Activated naive CD4-positive, alpha-beta T cell treated with anti-CD3 and anti-CD28 coated beads, Interleukin-2, amount 50 U/mL, for 16 hours (primary cell): ENCODE measurements around the gene TMEM132D.

Source experiments
- DNase-seq: peaks from one replicate; pipeline ENCODE4 v3.0.0-alpha.2; 2020

Gene TMEM132D

GRCh38 chr12:129312048-129312447, 591.8 kb downstream of the TMEM132D start:
- no peak for DNase-seq

GRCh38 chr12:129310346-129310745, 593.5 kb downstream of the TMEM132D start:
- DNase-seq = no peak

- no peak for DNase-seq
Observed at GRCh38 chr12:129305851-129306250, 598.0 kb downstream of the TMEM132D start.

DNA sequence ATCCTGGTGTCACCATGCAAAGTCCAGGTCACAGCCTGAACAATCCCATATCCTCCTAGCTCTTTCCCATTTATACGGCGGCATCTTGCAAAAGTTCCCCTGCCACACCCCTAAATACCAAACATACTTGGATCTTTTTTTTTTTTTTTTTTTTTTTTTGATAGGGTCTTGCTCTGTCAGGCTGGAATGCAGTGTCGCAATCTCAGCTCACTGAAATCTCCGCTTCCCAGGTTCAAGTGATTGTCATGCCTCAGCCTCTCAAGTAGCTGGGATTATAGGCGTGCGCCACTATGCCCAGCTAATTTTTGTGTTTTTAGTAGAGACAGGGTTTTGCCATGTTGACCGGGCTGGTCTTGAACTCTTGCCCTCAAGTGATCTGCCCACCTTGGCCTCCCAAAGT, 599.3 kb downstream of the TMEM132D start:
- DNase-seq = no peak

DNA sequence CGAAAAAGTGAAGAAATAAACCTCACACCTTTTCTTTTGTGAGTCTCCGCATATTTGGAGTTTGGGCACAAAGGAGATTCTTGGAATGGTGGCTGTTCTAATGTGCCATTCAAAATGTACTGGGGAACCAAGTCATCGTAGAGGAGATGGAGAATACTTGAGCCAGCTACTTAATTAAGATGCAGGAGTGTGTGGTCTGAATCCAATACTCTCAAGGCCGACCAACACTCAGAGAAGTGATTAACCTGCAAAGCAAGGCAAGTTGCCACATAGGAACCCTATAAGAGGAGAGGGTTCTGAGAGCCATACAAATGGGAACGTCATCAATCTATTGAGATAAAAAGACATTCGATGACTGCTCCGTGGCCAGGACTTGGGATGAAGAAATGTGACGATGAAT, 603.8 kb downstream of the TMEM132D start:
- DNase-seq = no peak

DNA sequence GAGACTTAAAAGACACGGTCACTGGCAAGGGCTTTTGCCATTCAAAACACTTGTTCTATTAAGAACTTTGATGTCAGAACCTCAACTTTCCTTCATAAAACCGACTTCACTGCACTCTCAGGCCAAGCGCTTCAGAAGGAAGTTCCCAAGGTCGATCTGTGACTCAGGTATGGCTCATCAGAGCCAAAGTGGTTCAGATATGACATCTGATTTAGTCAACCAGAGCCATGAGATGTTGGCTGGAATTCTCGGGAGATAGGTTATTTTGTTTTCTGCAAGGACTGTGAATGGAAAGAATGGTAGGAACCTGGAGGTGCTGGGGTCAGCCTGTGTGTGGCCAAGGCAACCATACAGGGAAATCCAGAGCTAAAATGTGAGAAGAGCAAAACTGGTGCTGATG, 604.9 kb downstream of the TMEM132D start:
- no peak for DNase-seq

- DNase-seq = no peak
Observed at GRCh38 chr12:129296671-129297070, 607.2 kb downstream of the TMEM132D start.

- no peak for DNase-seq
Observed at GRCh38 chr12:129294868-129295267, 609.0 kb downstream of the TMEM132D start.

- DNase-seq = no peak
Observed at GRCh38 chr12:129279771-129280170, 624.1 kb downstream of the TMEM132D start.

DNA sequence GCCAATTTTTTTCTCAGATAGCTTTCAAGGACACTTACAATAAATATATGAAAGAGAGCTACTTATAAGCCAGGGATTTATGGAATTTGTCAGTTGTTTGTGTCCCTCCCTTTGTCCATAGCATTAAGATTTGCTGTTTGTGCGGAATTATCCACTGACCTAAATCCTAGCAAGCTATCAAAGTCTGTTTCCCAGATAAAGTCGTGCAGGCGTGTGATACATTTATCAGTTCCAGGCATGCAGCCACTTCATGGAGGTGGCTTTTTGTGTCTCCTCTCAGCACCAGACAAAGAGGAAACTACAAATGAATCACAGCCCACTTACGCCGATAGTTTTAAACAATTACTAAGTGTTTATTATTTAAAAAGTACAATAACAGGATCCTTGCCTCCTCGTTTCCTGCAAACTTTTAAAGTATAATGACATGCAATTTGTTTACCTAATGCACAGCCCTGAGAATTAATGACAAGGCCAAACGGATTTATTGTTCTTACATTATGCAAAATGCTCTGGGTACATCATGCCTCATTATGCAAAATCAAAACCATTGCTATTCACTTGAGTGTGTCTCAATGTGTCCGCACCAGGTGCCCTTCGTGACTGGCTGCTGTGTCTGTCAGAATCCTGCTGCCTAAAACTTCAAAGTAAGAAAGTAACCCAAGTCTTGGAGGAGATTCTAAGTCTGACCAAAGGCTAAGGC, 627.3 kb downstream of the TMEM132D start:
- DNase-seq = no peak

GRCh38 chr12:129269756-129270495, 633.9 kb downstream of the TMEM132D start:
- no peak for DNase-seq

DNA sequence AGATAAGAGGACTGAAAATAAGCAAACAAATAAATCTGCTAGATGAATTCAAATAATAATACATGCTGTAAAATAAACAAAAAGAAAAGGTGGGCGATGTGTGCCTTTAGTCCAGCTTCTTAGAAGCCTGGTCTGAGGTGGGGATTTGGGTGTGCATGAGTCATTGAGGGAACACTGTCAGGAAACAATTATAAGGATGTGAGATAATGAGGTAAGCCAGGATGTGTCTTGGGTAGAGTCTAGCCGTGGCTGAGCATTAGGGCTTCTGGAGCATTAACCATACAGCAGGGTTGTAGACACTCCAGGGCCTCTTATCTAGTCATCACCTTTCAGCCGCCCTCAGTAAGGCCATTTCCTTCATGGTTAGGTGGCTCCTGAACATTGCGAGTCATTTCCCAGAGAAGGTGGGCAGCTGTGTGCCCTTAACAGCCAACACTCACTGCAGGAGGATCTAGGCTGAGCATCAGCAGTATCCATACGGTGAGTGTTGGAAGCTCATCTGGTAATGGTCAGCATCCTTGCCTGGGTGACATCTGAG, 645.0 kb downstream of the TMEM132D start:
- DNase-seq = no peak

DNA sequence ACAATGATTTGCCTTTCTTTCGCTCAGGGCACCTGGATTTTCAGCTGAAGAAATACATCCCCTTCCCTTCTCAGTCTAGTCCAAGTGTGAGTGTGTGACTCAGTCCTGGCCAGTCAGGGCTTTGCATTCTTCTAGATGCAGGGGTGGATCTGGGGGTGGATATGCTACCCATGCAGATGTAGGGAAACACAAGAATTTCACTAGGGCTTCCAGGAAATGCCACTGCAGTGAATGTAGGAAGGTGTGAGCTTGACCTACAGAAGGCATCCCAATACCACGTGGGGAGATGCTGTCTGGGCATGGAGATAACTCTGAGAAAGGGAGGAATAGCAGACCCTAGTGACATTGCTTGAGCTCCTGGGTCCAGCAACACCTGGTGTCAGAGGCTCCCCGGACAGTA, 646.3 kb downstream of the TMEM132D start:
- DNase-seq = no peak

DNA sequence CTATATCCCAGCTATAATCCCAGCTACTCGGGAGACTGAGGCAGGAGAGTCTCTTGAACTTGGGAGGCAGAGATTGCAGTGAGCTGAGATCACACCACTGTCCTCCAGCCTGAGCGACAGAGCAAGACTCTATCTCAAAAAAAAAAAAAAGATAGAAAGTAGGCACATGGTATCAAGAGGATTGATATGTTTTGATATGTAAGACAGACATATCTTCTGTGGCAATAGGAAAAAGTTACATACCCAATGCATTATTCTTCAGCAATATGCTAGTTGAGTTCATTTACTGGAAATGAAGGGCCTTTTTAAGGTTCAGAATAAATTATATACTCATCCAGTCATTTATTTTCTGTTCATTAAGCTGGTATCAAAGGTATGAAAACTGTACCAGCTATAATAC, 657.2 kb downstream of the TMEM132D start:
- DNase-seq = no peak

DNA sequence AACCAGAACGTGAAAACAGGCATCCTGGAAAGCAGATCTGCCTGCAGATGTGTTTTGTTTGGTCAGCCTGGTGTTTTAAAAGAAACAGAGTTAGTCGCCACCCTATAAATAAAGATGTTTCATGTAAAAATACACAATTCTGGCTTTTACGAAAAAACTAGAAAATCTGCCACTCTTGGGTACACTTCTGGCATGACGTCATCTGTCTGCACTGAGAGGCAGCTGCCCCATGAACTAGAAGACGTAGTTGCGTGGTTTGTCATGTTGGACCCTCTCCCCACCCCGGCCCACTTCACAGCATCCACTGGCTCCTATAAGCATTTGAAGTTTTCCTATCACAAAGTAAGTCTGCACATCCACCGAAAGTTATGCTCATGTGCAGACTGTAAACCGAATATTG, 658.1 kb downstream of the TMEM132D start:
- no peak for DNase-seq

DNA sequence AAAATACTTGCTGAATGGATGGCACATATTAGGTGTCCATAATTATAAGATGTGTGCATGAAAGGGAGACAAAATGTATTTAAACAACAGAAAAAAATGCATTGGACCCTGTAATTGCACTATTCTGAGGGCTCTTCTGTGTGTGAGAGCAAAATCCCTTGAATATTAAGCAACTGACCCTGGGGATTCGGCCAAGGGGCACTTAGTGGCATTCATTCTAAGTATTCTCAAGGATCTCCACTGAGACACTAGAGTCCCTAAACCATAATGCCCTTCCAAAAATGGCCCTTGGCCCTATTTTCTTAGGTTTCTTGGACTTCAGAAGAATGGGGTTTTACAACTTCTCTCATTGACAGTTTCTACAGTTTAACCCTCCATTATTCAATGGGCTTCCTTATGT, 662.0 kb downstream of the TMEM132D start:
- DNase-seq = no peak

GRCh38 chr12:129237881-129238280, 665.9 kb downstream of the TMEM132D start:
- DNase-seq = no peak

DNA sequence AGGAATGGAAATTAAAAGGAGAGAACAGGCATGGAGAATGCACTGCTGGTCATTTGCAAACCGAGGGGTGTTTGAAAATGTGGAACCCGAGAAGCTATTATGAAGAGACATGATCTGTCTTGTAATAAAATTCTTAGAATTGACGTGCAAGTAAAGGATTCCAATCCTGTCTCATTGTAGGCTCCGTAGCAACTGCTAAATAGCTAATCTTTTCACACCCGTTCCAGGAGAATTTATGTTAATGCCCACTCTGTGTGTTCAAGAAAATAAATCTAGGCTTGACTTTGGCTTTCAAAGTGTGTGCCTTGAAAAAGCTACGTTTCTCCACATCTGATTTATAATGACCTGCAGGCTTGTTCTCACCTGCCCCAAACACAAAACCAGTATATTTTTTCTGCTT, 669.6 kb downstream of the TMEM132D start:
- DNase-seq = no peak

- DNase-seq = no peak
Observed at GRCh38 chr12:129231491-129231890, 672.3 kb downstream of the TMEM132D start.

DNA sequence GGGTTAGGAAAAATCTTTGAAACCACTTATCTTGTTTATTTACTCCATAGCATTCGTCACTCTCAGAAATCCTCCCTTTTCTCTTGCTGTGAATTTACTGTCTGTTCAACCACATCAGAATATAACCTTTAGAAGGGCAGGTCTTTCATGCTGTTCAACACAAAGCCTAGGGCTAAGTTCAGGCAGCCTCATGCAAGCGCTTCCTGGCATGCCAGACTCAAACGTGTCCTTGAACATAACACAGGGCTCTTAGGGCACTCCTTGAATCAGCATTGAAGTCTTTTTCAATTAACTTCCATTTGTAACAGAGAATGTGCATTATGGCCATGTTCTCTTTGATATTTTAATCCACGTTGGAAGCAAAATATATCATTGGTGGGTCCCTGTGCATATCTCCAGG, 672.8 kb downstream of the TMEM132D start:
- DNase-seq = no peak

DNA sequence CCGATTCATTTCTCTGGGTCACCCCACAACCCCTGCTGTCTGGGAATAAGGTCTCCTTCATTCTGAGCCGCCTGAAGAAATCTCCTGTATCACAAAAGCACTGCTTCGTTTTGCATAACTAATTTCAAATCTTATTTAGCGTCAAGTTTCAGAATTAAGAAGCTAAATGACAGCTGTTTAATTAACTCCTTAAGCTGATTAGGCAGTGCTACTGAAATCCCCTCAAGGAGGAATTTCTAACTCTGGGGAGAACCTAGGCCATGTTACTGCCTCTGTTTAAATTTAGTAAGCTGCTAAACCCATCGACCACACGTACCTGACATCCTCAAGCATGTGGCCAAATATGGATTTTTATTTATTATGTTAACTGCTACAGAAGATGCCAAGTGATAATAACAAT, 677.0 kb downstream of the TMEM132D start:
- DNase-seq = no peak

- no peak for DNase-seq
Observed at GRCh38 chr12:129226005-129226404, 677.8 kb downstream of the TMEM132D start.

DNA sequence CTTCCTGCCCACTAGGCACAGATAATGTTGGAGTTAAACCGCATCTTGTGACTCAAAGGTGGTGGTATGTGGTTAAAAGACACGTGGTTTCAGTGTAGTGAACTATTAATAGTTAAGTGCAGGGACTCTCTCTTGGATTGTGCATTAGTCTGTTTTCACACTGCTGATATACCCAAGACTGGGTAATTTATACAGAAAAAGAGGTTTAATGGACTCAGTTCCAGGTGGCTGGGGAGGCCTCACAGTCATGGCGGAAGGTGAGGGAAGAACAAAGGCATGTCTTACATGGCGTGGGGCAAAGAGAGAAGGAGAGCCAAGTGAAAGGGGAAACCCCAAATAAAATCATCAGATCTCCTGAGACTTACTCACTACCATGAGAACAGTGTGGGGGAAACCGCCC, 688.3 kb downstream of the TMEM132D start:
- DNase-seq = no peak

GRCh38 chr12:129213551-129213950, 690.3 kb downstream of the TMEM132D start:
- no peak for DNase-seq
